Medulla oblongata (tissue), 1 donor: Measurements from ENCODE around the gene EPHA10.
"Not testable (repeated sequence)": the region's sequence is repeated elsewhere in the genome, so short reads cannot be mapped to it uniquely, and the experiment has no call there.

Experiments used
- DNase-seq: peaks from one replicate; pipeline ENCODE4 v3.0.0-alpha.2; 2015; ENCODE audit errors: extremely low spot score

EPHA10 gene

DNA sequence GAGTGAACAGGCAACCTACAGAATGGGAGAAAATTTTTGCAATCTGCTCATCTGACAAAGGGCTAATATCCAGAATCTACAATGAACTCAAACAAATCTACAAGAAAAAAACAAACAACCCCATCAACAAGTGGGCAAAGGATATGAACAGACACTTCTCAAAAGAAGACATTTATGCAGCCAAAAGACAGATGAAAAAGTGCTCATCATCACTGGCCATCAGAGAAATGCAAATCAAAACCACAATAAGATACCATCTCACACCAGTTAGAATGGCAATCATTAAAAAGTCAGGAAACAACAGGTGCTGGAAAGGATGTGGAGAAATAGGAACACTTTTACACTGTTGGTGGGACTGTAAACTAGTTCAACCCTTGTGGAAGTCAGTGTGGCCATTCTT is 6.5 kb upstream of the EPHA10 start:
- DNase-seq = not testable (repeated sequence)

DNA sequence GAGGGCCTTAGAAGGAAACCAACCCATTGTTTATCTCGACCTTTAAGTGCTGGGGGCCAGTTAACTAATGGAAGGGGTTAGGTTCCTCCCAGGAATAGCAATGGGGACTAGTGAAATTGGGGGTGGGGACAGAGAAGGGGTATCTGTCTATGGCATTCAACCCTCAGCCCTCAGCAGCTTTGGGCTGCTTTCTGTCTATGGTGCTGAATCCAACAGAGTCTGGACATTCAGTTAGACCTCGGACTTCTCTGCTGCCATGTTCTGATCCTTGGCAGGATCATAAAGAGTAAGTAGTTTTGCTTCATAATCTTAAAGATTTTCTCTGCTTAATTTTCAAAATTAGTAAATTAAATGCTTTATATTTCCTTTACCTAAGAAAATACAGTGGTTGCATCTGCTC is 2.6 kb upstream of the EPHA10 start:
- DNase-seq = no peak

DNA sequence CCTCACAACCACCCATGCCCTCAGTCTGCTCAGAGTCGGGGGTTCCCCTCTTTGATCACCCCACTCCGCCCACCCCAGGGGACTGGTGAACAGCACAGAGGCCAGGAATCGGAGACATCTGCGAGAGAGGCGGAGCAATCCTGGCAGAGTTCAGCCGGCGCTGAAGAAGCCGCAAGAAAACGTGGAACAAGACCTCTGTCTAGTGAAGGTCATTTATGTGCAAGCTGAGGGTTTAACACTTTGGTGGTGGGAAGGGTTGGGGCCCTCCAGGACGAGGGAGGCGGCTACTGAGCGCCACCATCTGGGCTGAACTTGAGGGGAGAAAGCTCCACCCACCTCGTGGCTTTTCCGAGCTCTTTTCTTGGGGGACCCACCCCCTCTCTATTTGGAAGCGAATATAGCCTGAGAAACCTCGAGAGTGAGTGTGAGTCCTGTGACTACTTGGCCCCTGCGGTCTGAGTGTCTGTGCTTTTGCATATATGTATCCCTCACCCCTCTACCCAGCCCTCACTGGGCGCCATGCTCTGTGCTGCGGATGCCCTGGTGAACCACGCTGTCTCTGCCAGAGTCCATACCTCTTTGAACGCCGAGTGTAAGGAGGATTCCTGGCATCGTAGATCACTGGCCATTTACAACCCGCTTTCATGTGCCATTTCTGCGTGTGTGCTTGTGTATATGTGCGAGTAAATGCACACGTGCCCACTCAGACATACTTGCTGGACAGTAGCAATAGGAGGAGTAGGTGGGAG is 1.2 kb upstream of the EPHA10 start:
- DNase-seq = no peak

DNA sequence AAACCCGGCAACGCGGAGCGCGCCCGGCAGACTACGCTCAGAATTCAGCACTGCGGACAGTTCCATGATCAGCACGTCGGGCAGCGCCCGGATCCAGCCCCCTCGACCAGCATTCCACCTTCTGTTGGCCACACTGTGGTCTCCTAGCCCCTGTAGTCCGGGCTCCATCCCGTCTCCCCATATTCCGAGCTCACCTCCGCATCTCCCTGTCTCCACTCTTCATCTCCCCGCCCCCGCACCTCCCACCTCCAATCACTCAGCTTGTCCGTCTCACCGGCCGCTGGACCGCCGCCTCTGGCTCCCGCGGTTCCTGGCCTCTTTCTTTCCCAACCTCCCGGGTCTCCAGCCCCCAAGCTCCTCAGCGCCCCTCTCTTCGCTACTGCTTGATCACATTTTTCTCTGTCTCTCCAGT is 500 bp downstream of the EPHA10 start:
- DNase-seq = no peak

DNA sequence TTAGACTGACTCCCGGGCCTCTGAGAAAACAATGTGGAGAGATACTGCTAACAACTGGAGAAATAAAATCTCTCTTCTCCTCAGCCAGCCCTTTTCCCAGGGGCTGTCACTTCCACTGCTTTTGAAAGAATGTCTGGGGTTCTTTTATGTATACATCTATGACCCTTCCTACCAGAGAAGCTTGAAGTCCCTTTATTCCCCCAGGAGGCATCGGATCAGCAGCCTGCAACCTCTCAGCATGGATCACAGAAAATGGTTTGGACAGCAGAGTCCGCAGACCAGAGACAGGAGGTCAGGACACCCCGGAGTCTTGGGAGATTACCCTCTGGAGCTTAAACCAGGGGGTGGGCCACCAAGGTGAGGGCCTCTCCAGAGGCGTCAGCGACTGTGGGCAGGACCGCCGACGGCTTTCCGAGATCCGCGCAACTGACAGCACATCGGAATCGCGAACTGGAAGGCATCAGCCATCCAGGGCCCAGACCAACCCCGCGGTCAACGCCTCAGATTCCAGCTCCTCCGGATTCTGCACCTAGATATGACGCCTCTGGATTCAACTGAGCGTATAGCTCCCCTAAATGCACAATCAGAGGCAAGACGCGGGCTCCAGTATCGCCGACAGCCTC is 1.0 kb downstream of the EPHA10 start:
- no peak for DNase-seq

GRCh38 chr1:37762516-37762915 is 2.4 kb downstream of the EPHA10 start:
- no peak for DNase-seq

- no peak for DNase-seq
These were observed 3.4 kb downstream of the EPHA10 start for GRCh38 chr1:37761416-37762095.

- DNase-seq = no peak
These were observed 5.5 kb downstream of the EPHA10 start for GRCh38 chr1:37759451-37759850.

DNA sequence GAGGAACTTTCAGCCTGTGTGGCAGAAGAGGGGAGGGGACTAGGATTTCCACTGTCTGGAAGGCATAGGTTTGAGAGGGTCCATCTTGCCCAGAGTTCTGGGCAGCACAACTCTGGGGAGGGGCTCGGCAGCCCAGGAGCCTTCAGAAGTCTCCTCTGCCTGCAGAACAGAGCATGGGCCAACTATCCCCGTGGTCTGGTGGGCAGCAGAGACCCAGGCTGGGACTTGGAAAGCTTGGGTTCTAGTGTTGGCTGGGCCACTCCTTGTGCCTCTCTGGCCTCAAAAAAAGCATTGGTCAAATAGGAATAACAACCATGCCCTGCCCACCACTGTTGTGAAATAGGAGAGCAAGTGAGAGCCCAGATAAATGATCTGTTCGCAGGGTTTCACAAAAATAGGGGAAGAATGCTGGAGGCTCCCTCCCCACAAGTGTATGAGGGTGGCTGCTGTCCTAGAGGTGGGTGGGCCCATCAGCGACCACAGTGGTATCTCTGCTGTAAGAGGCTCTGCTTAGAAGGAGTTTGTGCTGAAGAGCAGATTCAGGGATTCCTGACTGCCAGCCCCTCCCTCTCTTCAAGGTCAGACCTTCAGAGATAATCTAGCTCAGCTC is 8.9 kb downstream of the EPHA10 start:
- no peak for DNase-seq

DNA sequence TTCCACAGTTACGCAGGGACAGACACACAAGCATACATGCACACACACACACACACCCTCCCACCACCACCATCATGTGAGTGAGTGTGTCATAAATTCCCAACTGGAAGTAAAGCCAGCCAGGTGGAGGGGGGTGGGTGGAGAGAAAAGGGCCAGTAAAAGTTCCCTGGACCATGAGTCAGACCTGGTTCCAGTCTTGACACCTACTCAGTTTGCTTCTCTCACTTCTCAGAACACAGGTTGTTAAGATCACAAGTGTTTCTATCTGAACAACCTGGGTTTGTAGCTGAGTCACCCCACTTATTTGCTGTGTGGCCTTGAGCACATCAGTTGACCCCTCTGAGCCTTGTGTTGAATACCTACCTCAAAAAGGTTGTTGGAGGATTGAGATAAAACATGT is 9.6 kb downstream of the EPHA10 start:
- DNase-seq = no peak

- no peak for DNase-seq
These were observed 11.2 kb downstream of the EPHA10 start for GRCh38 chr1:37753473-37754321.

DNA sequence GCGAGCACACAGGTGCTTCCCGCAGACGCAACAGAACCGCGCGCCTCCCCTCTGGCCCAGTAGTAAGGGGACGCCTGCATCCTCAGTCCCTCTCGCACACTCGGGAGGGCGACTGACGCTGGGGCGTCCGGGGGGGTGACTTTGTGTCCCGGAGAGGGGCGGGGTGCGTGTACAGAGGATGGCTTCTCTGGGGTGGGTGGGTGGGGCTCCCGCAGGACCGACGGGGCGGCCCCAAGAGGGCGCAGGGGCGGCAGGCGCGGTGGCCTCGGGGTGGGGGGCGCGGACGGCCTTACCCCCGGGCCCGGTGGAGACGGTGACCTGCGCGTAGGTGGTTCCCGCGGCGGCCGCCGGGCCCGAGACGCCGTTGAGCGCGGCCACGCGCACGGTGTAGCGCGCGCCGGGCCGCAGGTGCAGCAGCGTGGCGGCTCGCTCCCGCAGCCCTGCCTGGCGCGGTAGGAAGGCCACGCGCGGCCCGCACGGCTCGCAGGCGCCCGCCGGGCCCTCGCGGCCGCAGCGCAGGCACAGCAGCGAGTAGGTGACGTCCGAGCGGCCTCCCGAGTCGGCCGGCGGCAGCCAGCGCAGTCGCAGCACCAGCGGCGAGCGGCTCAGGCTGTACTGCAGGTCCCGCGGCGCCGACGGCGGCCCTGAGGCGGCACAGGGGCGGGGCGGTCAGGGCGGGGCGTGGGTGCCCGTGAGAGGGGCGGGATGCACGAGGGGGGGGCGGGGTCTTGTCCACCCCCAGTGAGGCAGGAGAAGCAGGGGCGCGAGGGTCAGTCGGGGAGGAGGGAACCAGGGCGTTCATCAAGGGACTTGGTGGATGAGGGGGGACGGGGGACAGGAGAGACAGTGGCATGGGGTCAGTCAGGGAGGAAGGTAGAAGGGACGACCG is 12.1 kb downstream of the EPHA10 start:
- DNase-seq = no peak

DNA sequence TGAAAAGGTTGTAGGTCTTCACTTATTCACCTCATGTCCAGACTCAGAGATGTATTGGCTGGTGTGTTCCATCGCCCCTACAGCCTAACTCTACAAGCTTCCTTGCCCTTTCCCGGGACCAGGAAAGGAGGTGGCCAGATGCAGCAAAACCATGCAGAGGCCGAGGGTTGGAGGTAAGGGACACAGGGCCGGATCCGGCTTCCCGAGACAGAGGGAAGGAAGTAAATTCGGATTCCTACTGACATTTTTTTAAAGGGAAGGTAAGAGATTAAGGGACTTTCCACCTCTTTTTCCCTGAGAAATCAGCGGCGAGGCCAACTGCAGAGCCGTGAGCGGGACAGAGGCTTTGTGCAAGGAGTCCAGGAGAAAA is 12.7 kb downstream of the EPHA10 start:
- no peak for DNase-seq

DNA sequence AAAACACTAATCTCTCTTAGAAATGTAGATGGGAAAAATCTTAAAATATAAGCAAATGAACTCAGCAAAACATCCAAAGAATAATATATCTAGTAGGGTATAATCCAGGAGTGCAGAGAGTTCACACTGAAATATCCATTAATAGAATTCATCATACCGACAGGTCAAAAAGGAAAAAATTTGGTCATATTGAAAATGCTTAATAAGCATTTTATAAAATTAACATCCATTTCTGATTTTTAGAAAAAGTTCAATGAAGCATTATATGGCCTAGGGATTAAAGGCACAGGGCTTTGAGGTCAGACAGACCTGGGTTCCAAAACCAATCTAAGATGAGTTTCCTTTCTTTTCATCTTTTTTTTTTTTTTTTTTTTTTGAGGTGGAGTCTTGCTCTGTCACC is 16.4 kb downstream of the EPHA10 start:
- DNase-seq = no peak

DNA sequence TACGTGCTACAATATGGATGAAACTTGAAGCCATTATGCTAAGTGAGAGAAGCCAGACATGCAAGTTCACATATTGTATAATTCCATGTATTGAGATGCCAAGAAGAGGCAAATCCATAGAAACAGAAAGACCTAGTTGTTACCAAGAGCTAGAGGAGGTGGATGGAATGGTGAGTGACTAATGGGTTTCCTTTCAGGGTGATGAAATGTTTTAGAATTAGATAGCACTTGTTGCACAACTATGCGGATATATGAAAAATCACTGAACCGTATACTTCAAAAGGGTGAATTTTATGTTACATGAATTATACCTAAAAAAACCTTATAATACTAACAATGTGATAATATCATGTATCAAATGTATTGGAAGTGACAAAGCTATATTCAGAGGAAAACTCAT is 18.1 kb downstream of the EPHA10 start:
- DNase-seq = no peak

GRCh38 chr1:37741662-37742061 is 23.3 kb downstream of the EPHA10 start:
- DNase-seq = no peak

DNA sequence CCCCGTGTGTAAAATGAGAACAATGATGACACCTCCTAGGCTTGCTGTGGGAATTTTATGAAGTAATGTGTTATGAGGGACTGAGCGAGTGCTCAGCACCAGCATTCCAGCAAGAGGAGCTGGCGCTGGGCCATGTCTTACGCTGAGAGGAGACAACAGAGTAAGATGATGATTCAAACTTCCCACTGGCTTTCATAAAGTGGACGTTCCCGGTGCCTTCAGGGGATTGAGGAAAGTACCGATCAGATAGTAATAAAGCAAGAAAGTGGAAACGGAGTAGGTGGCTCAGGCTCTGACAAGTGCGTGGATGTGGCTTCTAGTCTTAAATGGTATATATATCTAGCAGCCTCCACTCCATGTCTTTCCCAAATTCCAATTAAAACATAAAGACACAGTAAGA is 23.8 kb downstream of the EPHA10 start:
- no peak for DNase-seq

DNA sequence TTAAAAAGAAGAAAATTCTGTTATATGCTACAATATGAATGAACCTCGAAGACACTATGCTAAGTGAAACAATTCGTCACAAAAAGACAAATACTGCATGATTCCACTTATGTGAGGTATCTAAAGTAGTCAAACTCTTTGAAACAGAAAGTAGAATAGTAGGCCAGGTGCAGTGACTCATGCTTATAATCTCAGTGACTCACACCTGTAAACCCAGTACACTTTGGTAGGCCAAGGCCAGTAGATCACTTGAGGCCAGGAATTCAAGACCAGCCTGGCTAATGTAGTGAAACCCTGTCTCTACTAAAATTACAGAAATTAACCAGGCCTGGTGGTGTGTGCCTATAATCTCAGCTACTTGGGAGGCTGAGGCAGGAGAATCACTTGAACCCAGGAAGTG is 25.7 kb downstream of the EPHA10 start:
- no peak for DNase-seq

DNA sequence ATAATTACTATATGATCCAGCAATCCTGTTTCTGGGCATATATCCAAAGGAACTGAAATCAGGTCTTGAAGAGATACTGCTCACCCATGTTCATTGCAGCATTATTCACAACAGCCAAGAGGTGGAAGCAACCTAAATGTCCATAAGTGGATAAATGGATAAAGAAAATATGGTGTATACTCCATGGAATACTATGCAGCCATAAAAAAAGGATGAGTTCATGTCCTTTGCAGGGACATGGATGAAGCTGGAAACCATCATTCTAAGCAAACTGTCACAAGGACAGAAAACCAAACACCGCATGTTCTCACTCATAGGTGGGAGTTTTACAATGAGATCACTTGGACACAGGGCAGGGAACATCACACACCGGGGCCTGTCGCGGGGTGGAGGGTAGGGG is 26.3 kb downstream of the EPHA10 start:
- not testable (repeated sequence) for DNase-seq

DNA sequence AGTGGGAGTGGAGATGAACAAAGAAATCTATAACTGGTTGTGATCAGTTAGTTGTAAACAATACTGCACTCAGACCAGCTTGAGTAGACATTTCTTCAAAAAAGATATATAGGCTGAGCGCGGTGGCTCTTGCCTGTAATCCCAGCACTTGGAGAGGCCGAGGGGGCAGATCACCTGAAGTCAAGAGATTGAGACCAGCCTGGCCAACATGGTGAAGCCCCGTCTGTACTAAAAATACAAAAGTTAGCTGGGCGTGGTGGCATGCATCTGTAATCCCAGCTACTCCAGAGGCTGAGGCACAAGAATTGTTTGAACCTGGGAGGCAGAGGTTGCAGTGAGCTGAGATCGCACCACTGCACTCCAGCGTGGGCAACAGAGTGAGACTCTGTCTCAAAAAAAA is 26.9 kb downstream of the EPHA10 start:
- DNase-seq = not testable (repeated sequence)
